ENCODE measurements around the gene ATP2C2.

ATP2C2 gene

DNA sequence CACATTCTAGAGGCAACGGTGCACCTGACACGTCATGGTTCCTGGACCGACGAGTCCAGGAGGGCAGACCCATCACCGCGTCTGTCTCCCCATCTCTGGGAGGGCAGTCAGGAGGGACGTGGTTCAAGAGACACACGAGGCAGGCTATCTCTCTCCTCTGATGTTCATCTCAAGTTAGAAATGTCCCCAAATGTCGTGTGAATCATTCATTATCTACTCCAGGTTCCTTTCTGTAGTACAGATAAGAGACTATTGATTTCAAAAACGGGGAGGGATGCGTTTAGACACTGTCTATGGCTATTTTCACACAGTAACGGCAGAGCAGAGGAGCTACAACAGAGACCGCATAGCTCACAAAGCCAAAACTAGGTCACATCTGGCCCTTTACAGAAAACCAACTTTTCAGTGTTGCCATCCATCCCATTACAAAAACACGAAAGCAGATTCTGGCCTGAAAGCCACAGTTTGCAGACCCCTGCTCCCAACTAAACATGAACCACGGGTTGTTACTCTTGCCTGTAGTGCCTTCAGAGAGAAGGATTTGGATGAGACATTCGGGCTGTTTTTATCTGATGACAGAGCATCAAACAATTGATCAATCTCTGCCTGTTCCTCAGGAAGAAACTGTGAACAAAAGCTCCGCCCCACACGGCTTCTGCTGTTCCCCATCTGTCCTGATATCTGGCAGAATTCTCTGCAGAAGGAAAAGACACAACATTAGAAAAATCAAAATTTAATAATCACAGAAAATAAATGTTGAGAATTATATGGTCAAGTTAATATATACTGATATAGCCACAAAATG is 129.3 kb downstream of the ATP2C2 start:
- no peaks in the 10 kb centered on the region for H3K9me2 ChIP-seq (replicated peaks; ENCODE audit: insufficient read depth, low read length)
- H3K4me2 ChIP-seq (ENCODE audit: low read depth, low read length, poor library complexity, severe bottlenecking): no peak overlapping the region
- H3K27ac ChIP-seq (ENCODE audit: low read depth, low read length): no peak overlapping the region
- H3K4me3 ChIP-seq (ENCODE audit: insufficient read depth, low read length, poor library complexity, severe bottlenecking): no peak overlapping the region
- H4K20me1 ChIP-seq (ENCODE audit: low read depth, low read length): no peaks in the 10 kb centered on the region
- no peaks in the 10 kb centered on the region for H3K79me2 ChIP-seq (ENCODE audit: insufficient read depth, low read length)
- no peak overlapping the region for H2AFZ ChIP-seq (ENCODE audit: low read depth, low read length, severe bottlenecking)
- H3F3A ChIP-seq (ENCODE audit: insufficient read depth): no peaks in the 10 kb centered on the region
- no peak overlapping the region for H3K9ac ChIP-seq (ENCODE audit: low read length)
- peaks cover 12% of the 10 kb centered on the region for H3K9me3 ChIP-seq (ENCODE audit: insufficient read depth, low read length)
- H3K36me3 ChIP-seq (ENCODE audit: low read length): peaks cover 25% of the 10 kb centered on the region
- no peaks in the 10 kb centered on the region for H3K27me3 ChIP-seq (ENCODE audit: low read length)
- TF ChIP-seq EZH2phosphoT487 (conservative IDR thresholded peaks at IDR 0.05; ENCODE audit: low read length): no peak
- TF ChIP-seq, protein P1, sequence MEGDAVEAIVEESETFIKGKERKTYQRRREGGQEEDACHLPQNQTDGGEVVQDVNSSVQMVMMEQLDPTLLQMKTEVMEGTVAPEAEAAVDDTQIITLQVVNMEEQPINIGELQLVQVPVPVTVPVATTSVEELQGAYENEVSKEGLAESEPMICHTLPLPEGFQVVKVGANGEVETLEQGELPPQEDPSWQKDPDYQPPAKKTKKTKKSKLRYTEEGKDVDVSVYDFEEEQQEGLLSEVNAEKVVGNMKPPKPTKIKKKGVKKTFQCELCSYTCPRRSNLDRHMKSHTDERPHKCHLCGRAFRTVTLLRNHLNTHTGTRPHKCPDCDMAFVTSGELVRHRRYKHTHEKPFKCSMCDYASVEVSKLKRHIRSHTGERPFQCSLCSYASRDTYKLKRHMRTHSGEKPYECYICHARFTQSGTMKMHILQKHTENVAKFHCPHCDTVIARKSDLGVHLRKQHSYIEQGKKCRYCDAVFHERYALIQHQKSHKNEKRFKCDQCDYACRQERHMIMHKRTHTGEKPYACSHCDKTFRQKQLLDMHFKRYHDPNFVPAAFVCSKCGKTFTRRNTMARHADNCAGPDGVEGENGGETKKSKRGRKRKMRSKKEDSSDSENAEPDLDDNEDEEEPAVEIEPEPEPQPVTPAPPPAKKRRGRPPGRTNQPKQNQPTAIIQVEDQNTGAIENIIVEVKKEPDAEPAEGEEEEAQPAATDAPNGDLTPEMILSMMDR (IDR thresholded peaks at IDR 0.05; ENCODE audit: insufficient read depth, low read length, poor library complexity, severe bottlenecking): no peak

DNA sequence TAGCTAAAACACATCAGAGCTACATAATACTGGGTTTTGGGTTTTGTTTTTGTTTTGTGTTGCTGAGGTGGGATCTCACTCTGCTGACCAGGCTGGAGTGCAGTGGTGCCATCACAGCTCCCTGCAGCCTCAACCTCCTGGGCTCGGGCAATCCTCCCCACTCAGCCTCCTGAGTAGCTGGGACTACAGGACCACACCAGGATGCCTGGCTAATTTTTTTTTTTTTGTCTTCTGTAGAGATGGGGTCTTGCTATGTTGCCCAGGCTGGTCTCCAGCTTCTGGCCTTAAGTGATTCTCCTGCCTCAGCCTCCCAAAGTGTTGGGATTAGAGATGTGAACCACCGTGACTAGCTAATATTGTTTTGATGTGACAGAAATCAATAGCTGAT is 129.9 kb downstream of the ATP2C2 start:
- Histone ChIP-seq H3K36me3 (ENCODE audit: low read length) (peaks cover 19% of the 10 kb centered on the region), H3K9ac (ENCODE audit: low read length) (no peak overlapping the region), H4K20me1 (ENCODE audit: low read depth, low read length) (no peaks in the 10 kb centered on the region), H3K4me3 (ENCODE audit: insufficient read depth, low read length, poor library complexity, severe bottlenecking) (no peak overlapping the region), H3K27ac (ENCODE audit: low read depth, low read length) (no peak overlapping the region), H3K79me2 (ENCODE audit: insufficient read depth, low read length) (no peaks in the 10 kb centered on the region), H2AFZ (ENCODE audit: low read depth, low read length, severe bottlenecking) (no peak overlapping the region), H3K9me3 (ENCODE audit: insufficient read depth, low read length) (peaks cover 6% of the 10 kb centered on the region), H3K27me3 (ENCODE audit: low read length) (no peaks in the 10 kb centered on the region), H3K4me2 (ENCODE audit: low read depth, low read length, poor library complexity, severe bottlenecking) (no peak overlapping the region), H3F3A (ENCODE audit: insufficient read depth) (no peaks in the 10 kb centered on the region), H3K9me2 (replicated peaks; ENCODE audit: insufficient read depth, low read length) (no peaks in the 10 kb centered on the region)
- TF ChIP-seq EZH2phosphoT487 (conservative IDR thresholded peaks at IDR 0.05; ENCODE audit: low read length): no peak
- TF ChIP-seq, protein P1 (IDR thresholded peaks at IDR 0.05; ENCODE audit: insufficient read depth, low read length, poor library complexity, severe bottlenecking): no peak

GRCh38 chr16:84498859-84499620 is 130.7 kb downstream of the ATP2C2 start:
- Histone ChIP-seq H3K4me2 (ENCODE audit: low read depth, low read length, poor library complexity, severe bottlenecking) (no peak overlapping the region), H2AFZ (ENCODE audit: low read depth, low read length, severe bottlenecking) (no peak overlapping the region), H3K79me2 (ENCODE audit: insufficient read depth, low read length) (no peaks in the 10 kb centered on the region), H4K20me1 (ENCODE audit: low read depth, low read length) (no peaks in the 10 kb centered on the region), H3K9me3 (ENCODE audit: insufficient read depth, low read length) (no peaks in the 10 kb centered on the region; the same call in 1 of the 2 replicates), H3K27me3 (ENCODE audit: low read length) (no peaks in the 10 kb centered on the region), H3K9ac (ENCODE audit: low read length) (no peak overlapping the region), H3K4me3 (ENCODE audit: insufficient read depth, low read length, poor library complexity, severe bottlenecking) (no peak overlapping the region), H3K27ac (ENCODE audit: low read depth, low read length) (no peak overlapping the region), H3K36me3 (ENCODE audit: low read length) (peaks cover 11% of the 10 kb centered on the region), H3K9me2 (replicated peaks; ENCODE audit: insufficient read depth, low read length) (no peaks in the 10 kb centered on the region), H3F3A (ENCODE audit: insufficient read depth) (no peaks in the 10 kb centered on the region)
- TF ChIP-seq, protein P1 (IDR thresholded peaks at IDR 0.05; ENCODE audit: insufficient read depth, low read length, poor library complexity, severe bottlenecking): no peak
- no peak for TF ChIP-seq EZH2phosphoT487 (conservative IDR thresholded peaks at IDR 0.05; ENCODE audit: low read length)

Data from SU-DHL-6 (cell line).